MM.1S (cell line): ENCODE results near the gene C15orf40.

Experiments used
- CTCF ChIP-seq: fragments of 300-600 bp; sonication (generic); IDR thresholded peaks from 2 replicates; pipeline ENCODE4 v1.5.1; 2016; ENCODE audit warnings: antibody characterized with exemption, low read length, mixed read lengths
- EZH2 ChIP-seq: fragments of 300-600 bp; sonication (generic); optimal IDR thresholded peaks from 2 replicates; pipeline ENCODE3; 2017; ENCODE audit warnings: low read depth, mild to moderate bottlenecking, antibody characterized with exemption, low read length, mixed read lengths
- EZH2phosphoT487 ChIP-seq: fragments of 300-600 bp; sonication (generic); IDR thresholded peaks from 2 replicates; pipeline ENCODE4 v1.6.1; 2018; ENCODE audit warnings: antibody characterized with exemption, low read length

GRCh38 chr15:82999905-83000671 is 11.4 kb downstream of the C15orf40 start:
- TF ChIP-seq CTCF (peak; percentile 69), EZH2phosphoT487 (no peak), EZH2 (no peak)
